ENCODE results near the gene PPIL3.
A peak's percentile ranks its signal among the peaks of the same experiment; 100 is the strongest.
"Not testable (repeated sequence)": the region's sequence is repeated elsewhere in the genome, so short reads cannot be mapped to it uniquely, and the experiment has no call there.

PPIL3 gene

GRCh38 chr2:200888704-200889625 lies at the start of gene PPIL3, which contains the start of gene NIF3L1:
Gene PPIL3 (minus strand): TSS chr2:200889077. CDS start chr2:200887615, 1,462 bp downstream.
Gene NIF3L1 (plus strand): TSS chr2:200889371. CDS start chr2:200891944, 2,573 bp downstream.
- DNase-seq, result peak; percentile 55 to 97 (median 89)

GRCh38 chr2:200930947-200931626 lies 42.2 kb upstream of the PPIL3 start:
- no peak for DNase-seq

- DNase-seq, result no peak
These were observed 40.7 kb upstream of the PPIL3 start for GRCh38 chr2:200929334-200930249.

- no peak for DNase-seq
These were observed 33.6 kb upstream of the PPIL3 start for GRCh38 chr2:200922439-200922838.

GRCh38 chr2:200913654-200914053 lies 24.8 kb upstream of the PPIL3 start:
- no peak for DNase-seq

- DNase-seq, result no peak
These were observed 21.1 kb upstream of the PPIL3 start for GRCh38 chr2:200909958-200910357.

GRCh38 chr2:200905618-200906296 lies 16.9 kb upstream of the PPIL3 start:
- DNase-seq, result peak in 52 of 56 donors; percentile 6 to 84 (median 42)

- DNase-seq, result peak in 36 of 56 donors; percentile 0 to 77 (median 21)
These were observed 12.7 kb upstream of the PPIL3 start for GRCh38 chr2:200901459-200902072.

GRCh38 chr2:200899482-200899881 lies 10.6 kb upstream of the PPIL3 start:
- DNase-seq, result no peak

GRCh38 chr2:200881715-200882249 lies 7.1 kb downstream of the PPIL3 start:
- DNase-seq, result not testable (repeated sequence)

GRCh38 chr2:200878289-200878880 lies 10.5 kb downstream of the PPIL3 start:
- DNase-seq, result no peak

GRCh38 chr2:200877443-200877842 lies 11.4 kb downstream of the PPIL3 start:
- no peak for DNase-seq

GRCh38 chr2:200873560-200873959 lies 15.3 kb downstream of the PPIL3 start:
- no peak for DNase-seq

- no peak for DNase-seq
These were observed 17.7 kb downstream of the PPIL3 start for GRCh38 chr2:200871151-200871550.

GRCh38 chr2:200869014-200869413 lies 19.9 kb downstream of the PPIL3 start:
- no peak for DNase-seq

- DNase-seq, result peak; percentile 67 to 98 (median 94)
These were observed 24.5 kb downstream of the PPIL3 start, which contains the start of gene CLK1 for GRCh38 chr2:200864176-200865034. Gene CLK1 (minus strand): TSS chr2:200864658. CDS start chr2:200861862, 2,796 bp downstream.

GRCh38 chr2:200863782-200864175 lies 25.1 kb downstream of the PPIL3 start:
- peak in 24 of 56 donors; percentile 29 to 74 (median 50) for DNase-seq

- DNase-seq, result peak in 24 of 56 donors; percentile 4 to 63 (median 20)
These were observed 26.3 kb downstream of the PPIL3 start for GRCh38 chr2:200862532-200863000.

All from nucleus accumbens (tissue), 56 donors.